ENCODE results near the gene KIF5C.

Gene KIF5C

DNA sequence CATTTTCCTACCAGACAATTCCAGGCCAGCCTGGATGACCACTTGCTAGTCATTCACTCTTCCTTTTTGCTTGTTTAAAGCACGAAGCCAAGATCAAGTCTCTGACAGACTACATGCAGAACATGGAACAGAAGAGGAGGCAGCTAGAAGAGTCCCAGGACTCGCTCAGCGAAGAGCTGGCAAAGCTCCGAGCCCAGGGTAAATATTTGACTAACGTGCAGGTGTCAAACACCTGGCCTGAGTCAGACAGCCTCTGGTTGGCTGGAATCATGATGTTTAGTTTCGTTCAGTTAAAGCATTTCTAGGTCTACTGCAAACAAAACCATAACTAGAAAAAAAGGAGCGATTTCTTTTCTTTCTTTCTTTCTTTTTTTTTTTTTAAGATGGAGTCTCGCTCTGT lies 119.3 kb downstream of the KIF5C start:
- no peak for DNase-seq

DNA sequence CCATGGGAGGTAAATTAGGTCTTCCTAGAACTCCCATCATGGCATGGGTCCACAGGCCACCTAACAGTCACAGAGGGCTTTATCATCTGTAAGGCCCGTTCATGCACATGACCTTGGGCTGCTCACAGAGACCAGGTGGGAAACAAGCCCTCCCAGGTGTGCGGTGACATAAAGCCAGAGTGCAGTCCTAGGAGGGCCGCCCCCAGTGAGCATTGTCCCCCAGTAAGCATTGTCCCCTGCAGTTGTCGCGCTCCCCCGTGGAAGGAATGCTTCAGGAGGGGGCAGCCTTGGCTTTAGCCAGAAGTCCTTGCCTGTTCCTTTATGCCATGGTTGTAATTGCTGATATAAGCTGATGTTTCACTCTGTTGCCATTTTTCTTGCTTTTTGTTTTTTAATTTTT lies 121.8 kb downstream of the KIF5C start:
- DNase-seq: no peak

DNA sequence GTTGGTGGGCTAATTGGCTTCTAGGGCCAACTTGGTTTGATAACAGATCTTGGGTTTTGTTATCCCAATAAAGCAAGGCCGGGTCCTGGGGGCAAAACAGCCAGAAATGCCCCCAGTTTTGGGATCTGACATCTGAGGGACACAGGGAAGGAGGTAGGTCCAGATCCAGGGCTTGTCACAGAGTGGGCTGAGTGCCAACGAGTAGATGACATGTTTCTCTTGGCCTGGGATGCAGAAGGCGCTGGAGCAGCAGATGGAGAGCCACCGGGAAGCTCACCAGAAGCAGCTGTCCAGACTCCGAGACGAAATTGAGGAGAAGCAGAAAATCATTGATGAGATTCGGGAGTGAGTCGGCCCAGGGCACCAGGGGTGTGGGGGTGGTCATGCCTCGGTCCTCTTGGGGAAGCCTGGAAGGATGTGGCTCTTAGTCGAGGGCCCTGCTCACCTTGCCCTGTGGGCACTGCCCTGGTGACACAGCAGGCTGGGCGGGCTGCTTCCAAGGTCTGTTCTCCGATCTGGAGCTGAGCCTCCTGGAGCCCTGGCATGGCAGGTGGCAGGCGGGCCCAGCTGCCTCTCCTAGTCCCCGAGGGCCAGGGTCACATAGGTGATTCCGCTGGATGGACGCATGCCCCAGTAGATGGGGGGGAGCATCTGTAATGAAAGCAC lies 123.3 kb downstream of the KIF5C start:
- no peak for DNase-seq

DNA sequence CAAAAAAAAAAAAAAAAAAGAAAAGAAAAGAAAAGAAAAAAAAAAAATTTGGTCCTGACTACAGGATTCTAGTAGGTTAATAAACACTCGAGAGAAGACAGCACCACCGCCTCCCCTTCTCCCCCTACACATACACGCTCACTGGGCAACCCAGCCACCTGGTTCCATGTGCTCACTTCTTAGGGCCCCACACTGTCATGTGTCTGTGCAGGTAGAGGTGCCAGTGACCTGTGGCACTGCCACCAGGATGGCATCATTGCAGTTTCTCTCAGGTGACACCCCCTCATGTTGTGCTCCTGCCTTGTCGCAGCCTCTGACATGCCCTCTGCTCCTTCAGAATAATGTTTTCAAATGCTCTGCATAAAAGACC lies 123.8 kb downstream of the KIF5C start:
- no peak for DNase-seq

DNA sequence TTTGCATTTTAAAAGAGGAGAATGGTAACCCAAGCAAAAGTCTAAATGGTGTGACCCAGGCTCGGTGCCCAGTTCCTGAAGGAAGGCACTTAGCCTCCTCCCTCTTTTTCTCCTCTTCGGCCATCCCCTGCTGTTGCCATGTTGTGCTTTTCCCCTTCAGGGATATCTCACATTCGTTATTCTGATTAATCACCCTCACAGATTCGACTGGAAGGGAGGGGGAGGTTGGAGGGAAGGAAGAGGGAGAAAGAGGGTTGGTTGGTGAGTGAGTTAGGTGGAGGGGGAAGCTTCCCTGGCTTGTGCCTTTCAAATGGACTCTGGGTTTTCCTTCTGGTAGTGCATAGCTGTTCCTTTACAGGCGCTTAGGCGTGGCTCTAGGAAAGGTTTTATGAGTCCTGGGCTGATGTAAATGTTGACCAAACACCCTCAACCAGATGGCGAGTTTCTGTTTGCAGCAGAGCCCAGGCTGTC lies 124.5 kb downstream of the KIF5C start:
- DNase-seq: no peak

DNA sequence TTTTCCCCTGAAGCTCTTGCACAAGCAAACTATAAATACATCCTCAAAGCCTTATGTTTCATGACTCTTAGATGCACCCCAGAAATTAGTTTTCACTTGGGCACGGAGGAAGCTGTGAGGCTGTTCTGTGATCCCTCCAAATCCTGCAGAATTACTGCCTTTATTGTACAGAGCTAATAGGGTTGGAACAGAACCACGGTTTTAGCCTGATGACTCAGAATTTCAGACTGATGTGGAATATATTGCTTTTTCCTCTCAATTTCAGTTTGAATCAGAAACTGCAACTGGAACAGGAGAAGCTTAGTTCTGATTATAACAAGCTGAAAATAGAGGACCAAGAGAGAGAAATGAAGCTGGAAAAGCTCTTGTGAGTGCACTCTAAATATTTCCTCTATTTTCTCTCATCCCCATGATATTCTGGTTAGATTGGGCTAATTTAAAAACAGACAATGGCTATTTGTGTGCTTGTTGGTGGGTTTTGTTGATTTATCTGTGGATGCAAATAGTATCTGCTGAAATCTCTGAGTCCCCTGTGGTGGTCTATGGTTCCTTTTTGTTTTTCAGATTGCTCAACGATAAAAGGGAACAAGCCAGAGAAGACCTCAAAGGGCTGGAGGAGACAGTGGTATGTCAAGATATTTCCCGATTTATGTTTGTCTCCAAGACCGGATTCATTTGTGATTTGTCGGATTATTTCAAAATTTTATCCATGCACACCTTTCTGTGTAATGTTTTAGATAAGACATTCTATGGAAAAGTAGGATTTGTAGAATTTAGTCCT lies 125.3 kb downstream of the KIF5C start:
- DNase-seq: peak in 1 of 3 donors; percentile 20

DNA sequence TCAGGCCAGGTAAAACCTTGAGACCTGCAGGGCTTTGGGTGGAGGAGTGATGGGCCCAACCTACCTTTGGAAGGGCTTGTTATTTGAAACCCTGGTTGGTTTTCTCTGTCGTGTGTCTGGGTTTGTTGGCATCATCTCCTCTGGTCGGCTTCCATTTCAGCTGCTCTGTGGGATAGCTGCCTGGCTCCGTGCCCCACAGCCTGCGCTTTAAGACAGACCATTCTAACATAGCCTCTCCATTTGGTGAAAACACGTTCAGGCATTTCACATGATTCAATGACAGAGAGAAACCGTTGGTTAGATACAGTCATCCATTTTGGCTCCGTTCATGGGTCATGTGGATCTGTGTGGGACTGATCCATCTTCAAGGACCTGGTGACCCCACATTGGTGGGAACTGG lies 126.5 kb downstream of the KIF5C start:
- DNase-seq: no peak

DNA sequence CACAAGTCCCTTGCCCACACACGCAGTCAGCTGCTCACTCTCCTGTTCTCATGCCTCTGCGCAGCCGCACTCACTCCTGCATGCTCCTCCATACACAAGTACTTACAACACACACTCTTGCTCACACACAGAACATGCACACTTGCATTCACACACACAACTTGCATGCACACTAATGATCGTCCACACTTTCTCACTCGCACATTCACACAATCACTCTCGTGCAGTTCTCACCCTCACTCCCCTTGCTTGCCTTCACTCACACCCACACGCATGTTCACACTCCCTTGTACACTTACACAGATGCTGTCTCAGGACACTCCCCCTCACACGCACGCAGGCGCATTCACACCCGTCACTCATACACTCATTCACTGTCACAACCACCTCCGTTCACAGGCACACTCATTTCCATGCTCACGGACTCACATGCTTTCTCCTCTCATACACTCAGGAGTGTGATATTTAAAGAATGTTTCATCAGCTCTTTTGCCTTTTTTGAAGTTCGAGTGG lies 127.4 kb downstream of the KIF5C start:
- DNase-seq: no peak

DNA sequence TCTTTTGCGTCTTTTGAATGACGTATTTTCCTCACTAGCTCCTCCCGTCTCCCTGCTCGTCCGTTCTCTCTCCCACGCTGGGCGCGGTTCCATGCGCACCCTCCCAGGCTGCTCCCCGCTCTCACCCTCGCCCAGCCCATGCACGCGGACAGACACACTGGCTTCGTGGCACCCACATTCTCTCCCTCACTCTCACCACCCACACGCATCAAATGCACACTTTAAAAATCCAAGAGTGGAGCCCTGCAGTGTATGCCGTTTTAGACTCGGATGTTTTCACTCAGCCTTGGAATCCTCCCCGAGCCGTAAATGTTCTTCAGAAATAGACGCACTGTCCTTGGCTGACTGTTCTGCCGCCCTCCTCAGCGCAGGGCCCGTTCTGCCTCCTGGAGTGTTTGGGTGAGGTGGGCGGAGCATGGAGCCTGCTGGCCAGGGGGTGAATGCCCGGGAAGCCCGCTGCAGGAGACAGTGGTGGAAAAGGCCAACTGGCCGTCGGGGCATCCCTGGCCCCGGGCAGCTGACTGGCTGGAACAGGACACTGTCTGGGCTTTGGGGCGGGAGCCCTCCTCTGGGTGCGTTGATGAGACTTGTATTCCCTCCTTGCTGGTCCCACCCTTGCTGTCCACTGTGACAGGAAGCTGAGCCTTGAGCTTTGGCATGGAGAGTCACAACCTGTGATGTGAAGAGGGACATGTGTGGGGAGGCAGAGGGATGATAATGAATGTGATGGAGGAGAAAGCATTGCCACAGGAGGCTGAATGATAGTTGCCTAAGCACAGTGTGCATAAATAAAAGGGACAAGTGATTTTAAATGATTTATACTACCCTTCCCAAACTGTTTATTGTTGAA lies 128.1 kb downstream of the KIF5C start:
- no peak for DNase-seq

DNA sequence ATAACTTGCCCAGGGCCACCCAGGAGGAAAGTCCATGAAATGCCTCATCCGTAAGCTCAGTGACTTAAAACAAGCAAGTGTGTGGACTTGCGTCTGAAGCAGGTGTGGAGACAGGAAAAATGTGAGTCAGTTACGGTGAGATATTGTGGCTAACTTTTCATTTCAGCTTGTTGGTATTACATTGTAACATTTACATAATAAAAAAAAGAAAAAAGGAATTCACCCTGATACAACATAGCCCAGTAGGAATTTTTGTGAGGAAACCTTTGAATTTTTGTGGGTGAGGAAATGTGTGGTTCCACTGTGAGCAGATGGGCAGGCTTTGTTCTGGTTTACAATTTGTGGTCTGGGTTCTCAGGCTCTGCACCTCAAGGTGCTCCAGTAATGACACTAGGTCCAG lies 129.8 kb downstream of the KIF5C start:
- no peak for DNase-seq

DNA sequence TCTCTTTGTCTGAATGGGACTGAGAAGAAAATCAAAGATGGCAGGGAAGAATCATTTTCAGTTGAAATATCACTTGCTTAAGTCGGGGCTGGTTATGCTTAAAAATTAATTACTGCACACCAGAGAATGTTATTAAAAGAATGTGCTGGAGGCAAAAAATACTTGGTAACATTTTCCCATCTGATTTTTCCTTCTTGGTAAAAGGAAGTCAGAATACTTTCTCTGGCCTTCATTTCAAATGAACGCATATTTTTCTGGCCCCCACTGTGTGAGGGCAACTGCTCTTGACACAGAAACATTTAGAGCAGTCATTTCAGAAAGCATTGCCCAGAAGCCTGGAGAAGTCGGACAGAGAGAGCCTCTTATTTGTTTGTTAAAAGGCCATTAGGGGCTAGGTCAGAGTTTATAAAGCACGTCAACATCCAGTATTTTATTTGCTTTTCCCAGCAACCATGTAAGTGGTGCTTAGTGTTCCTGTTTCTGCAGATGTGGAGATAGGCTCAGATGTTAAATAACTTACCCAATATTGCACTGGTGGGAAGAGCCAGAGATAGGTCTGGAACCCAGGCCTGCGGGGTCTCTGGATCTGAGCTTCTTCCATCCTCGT lies 130.5 kb downstream of the KIF5C start:
- DNase-seq: no peak

DNA sequence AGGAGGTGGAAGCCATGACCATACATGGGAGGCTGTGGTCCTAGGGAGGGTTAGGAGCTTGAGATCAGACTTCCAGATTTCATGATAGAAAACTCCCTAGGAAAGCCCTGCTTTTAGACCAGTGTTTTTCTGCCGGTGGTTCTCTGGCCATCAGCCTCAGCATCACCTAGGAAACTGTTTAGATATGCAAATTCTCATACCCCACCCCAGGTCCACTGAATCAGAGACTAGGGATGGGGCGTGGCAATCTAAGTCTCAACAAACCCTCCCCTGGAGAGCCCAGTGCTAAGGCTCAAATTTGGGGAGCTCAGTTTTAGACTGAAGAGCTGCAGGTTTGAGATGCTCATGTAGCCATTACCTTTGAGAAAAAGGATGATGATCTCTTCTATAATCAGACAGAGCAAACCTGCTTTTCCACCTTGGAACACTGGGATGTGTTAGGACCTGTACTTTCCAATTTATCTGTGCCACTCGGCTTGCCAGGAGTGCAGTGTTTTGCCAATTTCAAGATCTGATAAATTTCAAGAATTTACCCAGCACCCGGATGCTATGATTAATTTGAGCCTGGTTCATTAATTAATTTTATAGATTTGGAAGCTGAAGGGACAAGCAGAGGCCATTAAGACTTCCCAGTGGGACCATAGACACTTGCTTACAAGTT lies 132.0 kb downstream of the KIF5C start:
- DNase-seq: no peak

DNA sequence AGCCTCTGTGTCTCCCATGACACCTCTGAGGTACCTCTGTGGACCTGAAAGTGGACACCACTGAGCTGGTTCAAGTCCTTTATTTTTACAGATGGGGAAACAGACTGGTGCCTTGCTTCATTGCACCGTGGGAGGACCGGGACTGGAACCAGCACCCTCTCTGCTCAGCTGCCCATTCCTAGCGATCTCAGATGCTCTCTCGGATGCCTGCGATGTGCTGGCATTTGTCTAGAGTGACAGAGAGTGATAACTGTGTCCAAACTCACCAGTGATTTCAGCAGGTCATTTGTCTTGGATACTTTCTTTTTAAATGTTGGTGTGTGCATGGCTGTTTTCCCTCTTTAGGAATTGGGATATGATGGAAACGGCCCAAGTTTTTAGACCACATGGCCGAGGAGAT lies 133.4 kb downstream of the KIF5C start:
- DNase-seq: no peak

DNA sequence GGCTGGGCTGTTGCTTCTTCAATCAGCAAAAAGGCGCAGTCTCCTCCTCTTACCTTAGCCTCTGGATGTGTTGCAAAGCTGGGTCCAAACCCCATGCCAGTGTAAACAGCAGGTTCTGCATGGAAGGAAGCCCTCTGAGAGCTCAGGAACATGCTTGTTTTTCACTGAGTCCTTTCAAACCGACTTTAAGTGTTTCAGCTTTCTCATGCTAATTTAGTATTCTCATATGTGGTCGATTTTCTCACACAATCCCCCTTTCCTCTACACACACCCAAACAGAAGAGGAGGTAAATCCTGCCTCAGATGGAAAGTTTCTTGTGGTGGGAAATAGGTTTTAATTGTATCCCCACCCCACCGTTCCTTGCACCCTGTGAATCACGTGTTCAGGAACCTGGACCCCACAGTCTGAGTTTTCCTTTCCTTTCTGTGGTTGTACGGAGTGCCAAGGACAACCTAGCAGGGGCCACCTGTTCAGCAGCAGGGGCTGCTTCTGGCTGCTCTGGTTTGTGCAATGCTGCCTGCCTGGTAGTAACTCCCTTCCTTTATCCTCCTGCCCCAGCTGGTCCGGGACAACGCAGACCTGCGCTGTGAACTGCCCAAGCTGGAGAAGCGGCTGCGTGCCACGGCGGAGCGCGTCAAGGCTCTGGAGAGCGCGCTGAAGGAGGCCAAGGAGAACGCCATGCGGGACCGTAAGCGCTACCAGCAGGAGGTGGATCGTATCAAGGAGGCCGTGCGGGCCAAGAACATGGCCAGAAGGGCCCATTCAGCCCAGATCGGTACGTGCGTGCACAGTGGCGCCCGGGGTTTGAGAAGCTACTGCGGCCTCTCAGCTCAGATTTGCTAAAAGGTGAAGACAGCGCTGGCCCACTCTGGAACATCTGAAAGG lies 134.8 kb downstream of the KIF5C start:
- no peak for DNase-seq

DNA sequence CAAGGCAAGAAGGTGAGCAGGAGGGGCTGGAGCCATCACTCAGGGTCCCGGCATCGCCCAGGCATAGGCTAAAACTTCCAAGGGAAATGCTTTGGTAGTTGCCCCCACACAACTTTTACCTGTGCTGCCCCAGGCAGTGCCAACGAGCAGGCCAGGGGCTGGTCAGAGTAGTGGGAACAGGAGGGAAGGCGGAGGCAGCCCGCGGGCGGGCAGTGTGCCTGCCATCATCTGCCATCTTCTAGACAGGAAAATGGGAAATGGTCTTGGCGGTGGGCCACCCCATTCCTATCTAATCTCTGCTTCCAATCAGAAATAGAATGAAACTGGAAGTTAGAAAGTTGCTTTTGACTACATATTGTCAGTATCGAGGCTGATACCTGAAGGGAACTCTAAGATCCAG lies 137.5 kb downstream of the KIF5C start:
- DNase-seq: no peak

DNA sequence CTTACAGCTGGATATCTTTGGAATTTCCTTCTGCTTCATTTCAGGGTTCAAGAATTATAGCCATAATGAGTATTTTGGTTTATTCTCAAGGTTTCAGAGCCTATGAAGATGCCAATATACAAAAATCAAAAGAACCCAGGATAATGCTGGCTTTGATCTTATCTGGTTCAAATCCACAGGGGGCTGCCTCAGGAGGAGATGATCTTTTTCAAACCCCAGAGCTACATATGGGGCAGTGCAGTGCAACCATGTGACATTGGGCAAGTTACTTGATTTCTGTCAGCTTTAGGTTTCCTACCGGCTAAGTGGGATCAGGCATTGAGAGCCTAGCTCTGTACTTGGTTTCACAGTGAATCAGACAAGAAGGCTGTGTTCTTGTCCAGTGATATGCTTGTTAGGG lies 140.5 kb downstream of the KIF5C start:
- no peak for DNase-seq

DNA sequence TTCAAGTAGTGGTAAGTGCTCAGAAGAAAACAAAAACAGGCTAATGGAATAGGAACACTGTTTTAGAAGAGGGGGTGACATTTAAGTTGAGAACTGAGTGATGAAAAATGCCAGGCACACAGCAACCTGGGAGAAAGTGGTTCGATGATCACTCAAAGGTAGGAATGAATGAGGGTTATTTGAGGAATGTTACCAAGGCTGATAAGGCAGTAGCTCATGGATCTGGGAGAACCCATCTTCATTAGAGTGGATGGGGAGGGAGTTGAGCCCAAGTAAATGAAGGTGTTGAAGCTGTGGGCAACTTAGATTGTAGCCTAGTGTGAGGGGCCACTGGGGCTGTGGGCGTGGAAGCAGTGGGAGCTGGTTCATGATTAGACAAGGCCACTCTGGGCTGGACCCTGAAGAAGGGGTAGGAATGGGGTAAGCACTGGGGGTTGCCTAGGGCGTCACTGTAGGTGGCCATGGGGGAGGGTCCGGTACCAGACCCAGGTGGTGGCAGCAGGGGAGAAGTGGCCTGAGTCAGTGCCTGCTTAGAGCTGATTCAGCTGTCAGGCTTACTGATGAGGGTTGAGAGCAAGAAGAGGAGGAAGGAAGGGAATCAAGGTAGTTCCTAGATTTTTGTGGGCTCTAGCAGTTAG lies 141.0 kb downstream of the KIF5C start:
- DNase-seq: no peak

DNA sequence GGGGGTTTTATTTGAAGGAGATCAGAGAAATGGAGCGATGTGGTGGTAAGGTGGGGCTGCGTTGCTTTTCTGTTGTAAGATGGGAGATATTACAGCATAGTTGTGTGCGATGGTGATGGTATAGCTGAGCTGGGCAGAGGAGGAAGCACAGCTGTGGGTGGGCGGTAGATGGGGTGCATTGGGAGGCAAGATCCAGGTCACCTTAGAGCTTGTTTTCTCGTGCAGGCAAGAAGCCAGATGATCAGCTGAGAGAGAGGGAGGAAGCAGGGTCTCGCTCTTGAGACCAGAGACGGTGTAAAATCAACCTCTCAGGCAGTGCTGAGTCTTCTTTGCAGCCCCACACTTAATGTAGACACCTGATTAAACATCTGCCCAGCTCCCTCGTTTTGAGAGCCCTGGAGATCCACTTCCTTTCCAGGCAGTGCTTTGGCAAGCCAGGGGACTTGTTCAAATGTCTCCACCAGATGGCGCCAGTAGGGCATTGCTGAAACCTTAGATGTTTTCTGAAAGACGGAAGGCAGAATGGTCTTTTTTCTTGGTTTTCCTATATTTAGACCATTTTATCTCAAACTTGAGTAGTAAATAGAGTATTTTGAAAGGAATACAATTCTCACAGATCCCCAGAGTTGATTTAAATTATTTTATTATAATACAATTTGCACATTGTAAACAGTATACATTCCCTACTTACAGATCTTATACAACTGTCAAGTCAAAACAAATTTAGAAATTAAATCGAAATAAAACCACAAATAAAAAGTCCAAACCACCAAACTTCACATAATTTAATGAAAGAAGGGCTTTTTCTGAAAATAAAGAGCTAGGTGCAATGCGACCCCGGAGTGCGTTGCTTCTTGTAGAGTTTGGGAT lies 142.3 kb downstream of the KIF5C start:
- peak; percentile 81 to 92 (median 91) for DNase-seq

DNA sequence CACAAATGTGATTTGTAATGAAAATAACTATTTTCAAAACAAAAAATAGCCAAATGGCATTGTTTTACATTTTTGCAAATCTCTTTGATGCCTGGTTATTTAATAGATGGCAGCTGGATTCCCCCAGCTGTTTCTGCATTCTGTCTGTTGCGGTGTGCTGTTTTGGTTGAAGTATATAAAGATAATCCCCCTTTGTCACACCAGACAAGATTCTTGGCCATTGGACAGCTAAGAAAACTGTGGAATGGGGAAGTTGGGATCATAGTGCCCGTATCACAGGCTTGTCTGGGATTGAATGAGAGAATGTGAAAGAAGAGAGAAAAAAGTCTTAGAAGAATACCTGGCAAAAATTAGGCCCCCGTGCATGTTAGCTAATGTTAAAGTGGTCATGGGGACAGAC lies 144.0 kb downstream of the KIF5C start:
- DNase-seq: no peak

DNA sequence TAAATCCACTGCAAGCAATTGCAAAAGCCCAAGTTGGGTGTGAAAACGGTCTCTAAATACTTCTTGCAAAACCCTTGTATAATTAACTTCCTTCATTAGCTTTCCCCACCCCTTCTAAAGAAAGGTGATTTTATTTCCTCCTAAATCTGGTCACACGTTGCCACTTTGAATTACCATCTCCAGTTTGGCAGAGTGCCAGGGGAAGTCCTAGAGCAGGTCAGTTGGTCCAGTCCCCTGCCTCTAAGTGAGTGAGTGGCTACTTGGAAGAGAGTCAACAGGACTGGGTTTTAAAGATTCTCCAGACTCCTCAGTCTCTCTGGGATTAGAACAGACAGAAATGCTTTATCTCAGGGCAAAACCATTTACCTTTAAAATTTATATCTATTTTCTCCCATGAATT lies 144.7 kb downstream of the KIF5C start:
- DNase-seq: peak in 1 of 3 donors; percentile 20
